Transverse colon (tissue), 4 donors: ENCODE measurements around the gene ZNHIT1.

Experiments used
- POLR2A ChIP-seq: fragments of 450-650 bp; IDR thresholded peaks from one replicate; pipeline ENCODE4 v1.6.1; 2016; ENCODE audit warnings: antibody characterized with exemption, mild to moderate bottlenecking, moderate library complexity
- POLR2AphosphoS5 ChIP-seq, 3 donors: sonication (generic); formaldehyde crosslinking; IDR thresholded peaks; one replicate each; pipeline ENCODE4 v1.6.1; 2016; ENCODE audit warnings: antibody characterized with exemption in 3 of 3
- TF ChIP-seq, protein P1 (sequence below), 5 experiments: fragments of 200-600 bp in 3 of 5; fragments of 450-650 bp in 2 of 5; sonication (generic) in 3 of 5; IDR thresholded peaks; 1 replicate in 2 of 5; 2 replicates in 3 of 5; pipeline ENCODE4 v1.5.1; 2016 to 2017; ENCODE audit warnings: antibody characterized with exemption in 5 of 5, inconsistent platforms in 3 of 5, mild to moderate bottlenecking in 2 of 5, moderate library complexity in 1 of 5

- TF ChIP-seq POLR2A (no peak), POLR2AphosphoS5 (IDR thresholded peaks at IDR 0.05) (no peak)
- TF ChIP-seq, protein P1, sequence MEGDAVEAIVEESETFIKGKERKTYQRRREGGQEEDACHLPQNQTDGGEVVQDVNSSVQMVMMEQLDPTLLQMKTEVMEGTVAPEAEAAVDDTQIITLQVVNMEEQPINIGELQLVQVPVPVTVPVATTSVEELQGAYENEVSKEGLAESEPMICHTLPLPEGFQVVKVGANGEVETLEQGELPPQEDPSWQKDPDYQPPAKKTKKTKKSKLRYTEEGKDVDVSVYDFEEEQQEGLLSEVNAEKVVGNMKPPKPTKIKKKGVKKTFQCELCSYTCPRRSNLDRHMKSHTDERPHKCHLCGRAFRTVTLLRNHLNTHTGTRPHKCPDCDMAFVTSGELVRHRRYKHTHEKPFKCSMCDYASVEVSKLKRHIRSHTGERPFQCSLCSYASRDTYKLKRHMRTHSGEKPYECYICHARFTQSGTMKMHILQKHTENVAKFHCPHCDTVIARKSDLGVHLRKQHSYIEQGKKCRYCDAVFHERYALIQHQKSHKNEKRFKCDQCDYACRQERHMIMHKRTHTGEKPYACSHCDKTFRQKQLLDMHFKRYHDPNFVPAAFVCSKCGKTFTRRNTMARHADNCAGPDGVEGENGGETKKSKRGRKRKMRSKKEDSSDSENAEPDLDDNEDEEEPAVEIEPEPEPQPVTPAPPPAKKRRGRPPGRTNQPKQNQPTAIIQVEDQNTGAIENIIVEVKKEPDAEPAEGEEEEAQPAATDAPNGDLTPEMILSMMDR (IDR thresholded peaks at IDR 0.05): no peak
Measured at GRCh38 chr7:101195884-101196283, 22.1 kb upstream of the ZNHIT1 start.
